ENCODE measurements around the gene TRIM40.

DNA sequence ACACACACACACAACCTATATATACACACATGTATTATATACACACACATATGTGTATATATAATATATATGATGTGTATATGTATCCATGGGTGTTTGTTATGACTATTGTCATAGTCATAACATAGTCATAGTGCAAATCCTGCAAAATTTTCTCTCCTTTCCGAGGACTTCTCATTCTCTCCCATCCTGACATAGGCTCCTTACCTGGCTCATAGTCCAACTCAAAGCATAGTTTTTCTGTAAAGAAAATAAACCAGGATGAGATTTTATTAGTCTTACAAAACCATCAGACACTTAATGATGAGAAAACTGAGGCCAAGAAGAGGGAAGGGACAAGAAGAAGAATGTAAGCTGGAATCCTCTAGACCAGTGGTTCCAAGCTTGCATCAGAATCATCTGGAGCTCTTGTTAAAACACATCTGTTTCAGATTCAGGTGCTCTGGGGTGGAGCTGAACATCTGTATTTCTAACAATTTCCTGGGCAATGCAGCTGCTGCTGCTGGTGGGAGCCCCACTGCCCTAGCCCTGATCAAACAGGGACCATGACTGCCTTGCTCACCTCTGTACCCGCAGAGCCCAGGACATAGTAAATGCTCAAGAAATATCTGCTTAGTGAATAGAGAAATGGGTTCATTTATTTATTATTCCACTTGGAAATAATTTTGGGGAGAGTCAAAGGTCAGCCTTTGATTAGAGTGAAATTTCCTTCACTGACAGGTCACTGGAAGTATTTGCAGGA is 19.8 kb downstream of the TRIM40 start:
- TF ChIP-seq POLR2AphosphoS5 (IDR thresholded peaks at IDR 0.05; ENCODE audit: borderline replicate concordance, low read depth, low read length) = no peak
- no peak for TF ChIP-seq EZH2 (IDR thresholded peaks at IDR 0.05)

Measured in SK-N-MC (cell line).